K562 (cell line): ENCODE measurements around the gene CYP2D6. TPM values are rescaled to one million over a fixed set of nuclear protein-coding genes. Genes with fewer than 3 reads are reported as not detected.
A peak's percentile ranks its signal among the peaks of the same experiment; 100 is the strongest.

Source experiments
- ATF1 ChIP-seq, 2 experiments: fragments of 450-650 bp in 1 of 2; IDR thresholded peaks; 2 replicates each; pipeline ENCODE4 v1.6.1; 2016; ENCODE audit warnings: missing compliant biosample characterization in 1 of 2, missing genetic modification characterization in 1 of 2
- CC2D1A ChIP-seq: fragments of 450-650 bp; IDR thresholded peaks from 2 replicates; pipeline ENCODE4 v1.6.1; 2017; ENCODE audit warnings: mild to moderate bottlenecking
- CTCF ChIP-seq, 3 experiments: IDR thresholded peaks in 2 of 3; conservative IDR thresholded peaks in 1 of 3; 2 replicates each; pipeline ENCODE4 v1.5.1; 2011 to 2012; ENCODE audit warnings: low read length in 3 of 3, mild to moderate bottlenecking in 3 of 3, control low read depth in 2 of 3, improper control_type of control experiment in 1 of 3, inconsistent platforms in 1 of 3, low read depth in 1 of 3, mixed read lengths in 1 of 3, moderate library complexity in 1 of 3; ENCODE audit not compliant: insufficient read depth in 2 of 3
- FOXP4 ChIP-seq: sonication (generic); formaldehyde crosslinking; IDR thresholded peaks from 2 replicates; pipeline ENCODE4 v1.8.0; 2022; ENCODE audit warnings: mild to moderate bottlenecking, missing genetic modification reagents, borderline replicate concordance
- JUN ChIP-seq, 2 experiments: sonication (generic) in 1 of 2; formaldehyde crosslinking in 1 of 2; IDR thresholded peaks; 2 replicates each; pipeline versions ENCODE4 v1.6.1 to v1.8.0; 2012 to 2022; ENCODE audit warnings: borderline replicate concordance in 2 of 2, mild to moderate bottlenecking in 2 of 2, improper control_type of control experiment in 1 of 2, low read depth in 1 of 2, low read length in 1 of 2, missing genetic modification reagents in 1 of 2
- MXD1 ChIP-seq: fragments of 250-450 bp; sonication (Bioruptor Pico); IDR thresholded peaks from 2 replicates; pipeline ENCODE4 v1.8.0; 2021; ENCODE audit warnings: borderline replicate concordance, mild to moderate bottlenecking, moderate library complexity; ENCODE audit not compliant: poor library complexity, severe bottlenecking
- PTRF ChIP-seq: fragments of 450-650 bp; IDR thresholded peaks from 2 replicates; pipeline ENCODE4 v1.6.1; 2016; ENCODE audit warnings: mild to moderate bottlenecking, missing genetic modification characterization, missing compliant biosample characterization
- RAD21 ChIP-seq, 2 experiments: fragments of 250-450 bp in 1 of 2; fragments of 450-650 bp in 1 of 2; sonication (Bioruptor Pico) in 1 of 2; formaldehyde crosslinking in 1 of 2; IDR thresholded peaks in 1 of 2; conservative IDR thresholded peaks in 1 of 2; 2 replicates each; pipeline versions ENCODE4 v1.4.0 to v1.8.0; 2020 to 2022; ENCODE audit warnings: mild to moderate bottlenecking in 2 of 2, moderate library complexity in 1 of 2
- RCOR1 ChIP-seq, 2 experiments: IDR thresholded peaks; 2 replicates each; pipeline ENCODE4 v1.6.1; 2012; ENCODE audit warnings: low read depth in 2 of 2, low read length in 2 of 2, borderline replicate concordance in 1 of 2, improper control_type of control experiment in 1 of 2
- SMC3 ChIP-seq: conservative IDR thresholded peaks from 2 replicates; pipeline ENCODE4 v1.6.1; 2011; ENCODE audit warnings: low read depth, low read length, improper control_type of control experiment; ENCODE audit not compliant: insufficient read depth
- YY1 ChIP-seq, 3 experiments: IDR thresholded peaks; 2 replicates each; pipeline ENCODE4 v1.6.1; 2011; ENCODE audit warnings: low read length in 2 of 3, mild to moderate bottlenecking in 2 of 3, moderate library complexity in 2 of 3, borderline replicate concordance in 1 of 3, control low read depth in 1 of 3, low read depth in 1 of 3; ENCODE audit not compliant: insufficient read depth in 3 of 3, insufficient replicate concordance in 2 of 3, control insufficient read depth in 1 of 3, insufficient read length in 1 of 3; ENCODE audit errors: extremely low read depth in 1 of 3
- ZFP30 ChIP-seq: fragments of 250-450 bp; sonication (Bioruptor Pico); IDR thresholded peaks from 2 replicates; pipeline ENCODE4 v1.8.0; 2022; ENCODE audit warnings: moderate library complexity, mild to moderate bottlenecking, inconsistent platforms, borderline replicate concordance
- ZKSCAN1 ChIP-seq: fragments of 150-350 bp; IDR thresholded peaks from 2 replicates; pipeline ENCODE4 v1.6.1; 2016; ENCODE audit warnings: low read depth, low read length
- ZMIZ1 ChIP-seq, 2 experiments: fragments of 150-350 bp in 1 of 2; IDR thresholded peaks; 2 replicates each; pipeline ENCODE4 v1.6.1; 2012 to 2016; ENCODE audit warnings: low read depth in 2 of 2, low read length in 2 of 2, mild to moderate bottlenecking in 1 of 2, moderate library complexity in 1 of 2
- ZNF384 ChIP-seq: IDR thresholded peaks from 2 replicates; pipeline ENCODE4 v1.6.1; 2012; ENCODE audit warnings: low read depth, low read length, improper control_type of control experiment
- ZNF699 ChIP-seq: fragments of 250-450 bp; sonication (Bioruptor Pico); IDR thresholded peaks from 2 replicates; pipeline ENCODE4 v1.8.0; 2021; ENCODE audit warnings: mild to moderate bottlenecking, moderate library complexity; ENCODE audit not compliant: insufficient replicate concordance
- polyA plus RNA-seq, 8 experiments: library from polyadenylated mRNA; depleted of rRNA in 4 of 8; stranded (reverse) in 5 of 8; unstranded in 3 of 8; fragments of >200 nt; fragmentation: Nextera tagmentation in 2 of 8; fragmentation: Illumina TruSeq in 1 of 8; extraction: Ambion mirVana in 2 of 8; extraction: Trizol in 1 of 8; gene quantifications; 2 replicates each; pipeline versions ENCODE4 v1.2.1 to v1.2.3, GENCODE V29; 2011 to 2014; ENCODE audit warnings: inconsistent platforms in 1 of 8, missing spikeins in 1 of 8
- total RNA-seq, 7 experiments: library from RNA; depleted of rRNA in 6 of 7; stranded (reverse); fragments of >200 nt in 6 of 7; fragmentation: Illumina TruSeq in 2 of 7; extraction: Trizol in 2 of 7; gene quantifications; 2 replicates each; pipeline versions ENCODE4 v1.2.1 to v1.2.3, GENCODE V29; 2011 to 2021; ENCODE audit warnings: low replicate concordance in 1 of 7

Gene CYP2D6
- total and polyA plus RNA-seq, 9 of the 15 experiments (the other 6 are each of a cell fraction or from before 2014, with no cell fraction given): 0.04 to 0.20 (median 0.09) TPM; not detected in 5

- TF ChIP-seq ZMIZ1 (IDR thresholded peaks at IDR 0.05; ENCODE audit: low read depth in 2 of 2, low read length in 2 of 2) (no peak), CTCF (IDR thresholded peaks at IDR 0.05 in 2 of 3, conservative IDR thresholded peaks at IDR 0.05 in 1 of 3; ENCODE audit: insufficient read depth in 2 of 3, low read depth in 1 of 3, low read length in 3 of 3) (peak; percentile 96 to 100 (median 100)), ZKSCAN1 (0 out of 2 replicates have a peak, but pooled peaks have one; percentile 38), SMC3 (peak; percentile 97), ATF1 (CRISPR knock-in tag; IDR thresholded peaks at IDR 0.05) (no peak), ATF1 (tag; IDR thresholded peaks at IDR 0.05) (no peak), RCOR1 (IDR thresholded peaks at IDR 0.05; ENCODE audit: borderline replicate concordance in 1 of 2, low read depth in 2 of 2, low read length in 2 of 2) (0 out of 4 replicates have a peak, but pooled peaks of 1 of the 2 experiments have one; percentile 14), ZNF384 (peak; percentile 11; the same call in 1 of the 2 replicates), MXD1 (CRISPR knock-in tag) (no peak), YY1 (IDR thresholded peaks at IDR 0.05; ENCODE audit: borderline replicate concordance in 1 of 3, control insufficient read depth in 1 of 3, extremely low read depth in 1 of 3, insufficient read depth in 3 of 3, insufficient read length in 1 of 3, insufficient replicate concordance in 2 of 3, low read depth in 1 of 3, low read length in 2 of 3) (peak in 1 of 3 experiments; percentile 19), ZNF699 (no peak), RAD21 (CRISPR knock-in tag; conservative IDR thresholded peaks at IDR 0.05 in 1 of 2, IDR thresholded peaks at IDR 0.05 in 1 of 2) (peak; percentile 96 to 98), FOXP4 (CRISPR knock-in tag) (no peak), PTRF (no peak), ZFP30 (CRISPR knock-in tag) (no peak), JUN (IDR thresholded peaks at IDR 0.05; ENCODE audit: borderline replicate concordance, low read depth, low read length) (peak; percentile 42; the same call in 1 of the 2 replicates), JUN (CRISPR knock-in tag; IDR thresholded peaks at IDR 0.05; ENCODE audit: borderline replicate concordance) (no peak), CC2D1A (peak; percentile 87)
Measured at GRCh38 chr22:42169055-42169469, 38.5 kb upstream of the CYP2D6 start (continued).
